ENCODE results near the gene WDFY3. TPM values are rescaled to one million over a fixed set of nuclear protein-coding genes. Genes with fewer than 3 reads are reported as not detected.

The WDFY3 gene
- polyA plus RNA-seq, 1 of the 3 experiments (the other 2 are of a cell fraction), result 13.8 TPM

- H3K27ac ChIP-seq (ENCODE audit: low read depth in 2 of 2, low read length in 1 of 2), result no peak overlapping the region
- H2AFZ ChIP-seq (ENCODE audit: low read depth), result no peak overlapping the region
- no peaks in the 10 kb centered on the region for H3K27me3 ChIP-seq (ENCODE audit: insufficient read depth)
- peaks cover 0 to 2% of the 10 kb centered on the region in 2 experiments; a peak in 2 of 4 replicates for H3K4me1 ChIP-seq (ENCODE audit: control insufficient read depth in 1 of 2, insufficient read depth in 2 of 2, low read depth in 1 of 2, low read length in 1 of 2)
- no peak for TF ChIP-seq RFX5 (IDR thresholded peaks at IDR 0.05; ENCODE audit: low read length)
- no peak for TF ChIP-seq RCOR1 (IDR thresholded peaks at IDR 0.05; ENCODE audit: low read length)
- no peak for TF ChIP-seq USF1 (IDR thresholded peaks at IDR 0.05; ENCODE audit: borderline replicate concordance, low read depth)
- TF ChIP-seq, protein P1, sequence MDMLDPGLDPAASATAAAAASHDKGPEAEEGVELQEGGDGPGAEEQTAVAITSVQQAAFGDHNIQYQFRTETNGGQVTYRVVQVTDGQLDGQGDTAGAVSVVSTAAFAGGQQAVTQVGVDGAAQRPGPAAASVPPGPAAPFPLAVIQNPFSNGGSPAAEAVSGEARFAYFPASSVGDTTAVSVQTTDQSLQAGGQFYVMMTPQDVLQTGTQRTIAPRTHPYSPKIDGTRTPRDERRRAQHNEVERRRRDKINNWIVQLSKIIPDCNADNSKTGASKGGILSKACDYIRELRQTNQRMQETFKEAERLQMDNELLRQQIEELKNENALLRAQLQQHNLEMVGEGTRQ (IDR thresholded peaks at IDR 0.05; ENCODE audit: borderline replicate concordance, low read depth, low read length), result no peak
- TF ChIP-seq, protein P2, sequence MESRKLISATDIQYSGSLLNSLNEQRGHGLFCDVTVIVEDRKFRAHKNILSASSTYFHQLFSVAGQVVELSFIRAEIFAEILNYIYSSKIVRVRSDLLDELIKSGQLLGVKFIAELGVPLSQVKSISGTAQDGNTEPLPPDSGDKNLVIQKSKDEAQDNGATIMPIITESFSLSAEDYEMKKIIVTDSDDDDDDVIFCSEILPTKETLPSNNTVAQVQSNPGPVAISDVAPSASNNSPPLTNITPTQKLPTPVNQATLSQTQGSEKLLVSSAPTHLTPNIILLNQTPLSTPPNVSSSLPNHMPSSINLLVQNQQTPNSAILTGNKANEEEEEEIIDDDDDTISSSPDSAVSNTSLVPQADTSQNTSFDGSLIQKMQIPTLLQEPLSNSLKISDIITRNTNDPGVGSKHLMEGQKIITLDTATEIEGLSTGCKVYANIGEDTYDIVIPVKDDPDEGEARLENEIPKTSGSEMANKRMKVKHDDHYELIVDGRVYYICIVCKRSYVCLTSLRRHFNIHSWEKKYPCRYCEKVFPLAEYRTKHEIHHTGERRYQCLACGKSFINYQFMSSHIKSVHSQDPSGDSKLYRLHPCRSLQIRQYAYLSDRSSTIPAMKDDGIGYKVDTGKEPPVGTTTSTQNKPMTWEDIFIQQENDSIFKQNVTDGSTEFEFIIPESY (IDR thresholded peaks at IDR 0.05; ENCODE audit: borderline replicate concordance, low read depth), result no peak
- no peak for TF ChIP-seq GATA2 (CRISPR knock-in tag; IDR thresholded peaks at IDR 0.05)
- no peak for TF ChIP-seq TCF12 (IDR thresholded peaks at IDR 0.05)
- TF ChIP-seq FOXJ3 (CRISPR knock-in tag; IDR thresholded peaks at IDR 0.05), result no peak
- no peak for TF ChIP-seq ELF1 (IDR thresholded peaks at IDR 0.05)
- TF ChIP-seq MEF2A (IDR thresholded peaks at IDR 0.05; ENCODE audit: borderline replicate concordance, low read depth), result no peak
- TF ChIP-seq, protein P3, sequence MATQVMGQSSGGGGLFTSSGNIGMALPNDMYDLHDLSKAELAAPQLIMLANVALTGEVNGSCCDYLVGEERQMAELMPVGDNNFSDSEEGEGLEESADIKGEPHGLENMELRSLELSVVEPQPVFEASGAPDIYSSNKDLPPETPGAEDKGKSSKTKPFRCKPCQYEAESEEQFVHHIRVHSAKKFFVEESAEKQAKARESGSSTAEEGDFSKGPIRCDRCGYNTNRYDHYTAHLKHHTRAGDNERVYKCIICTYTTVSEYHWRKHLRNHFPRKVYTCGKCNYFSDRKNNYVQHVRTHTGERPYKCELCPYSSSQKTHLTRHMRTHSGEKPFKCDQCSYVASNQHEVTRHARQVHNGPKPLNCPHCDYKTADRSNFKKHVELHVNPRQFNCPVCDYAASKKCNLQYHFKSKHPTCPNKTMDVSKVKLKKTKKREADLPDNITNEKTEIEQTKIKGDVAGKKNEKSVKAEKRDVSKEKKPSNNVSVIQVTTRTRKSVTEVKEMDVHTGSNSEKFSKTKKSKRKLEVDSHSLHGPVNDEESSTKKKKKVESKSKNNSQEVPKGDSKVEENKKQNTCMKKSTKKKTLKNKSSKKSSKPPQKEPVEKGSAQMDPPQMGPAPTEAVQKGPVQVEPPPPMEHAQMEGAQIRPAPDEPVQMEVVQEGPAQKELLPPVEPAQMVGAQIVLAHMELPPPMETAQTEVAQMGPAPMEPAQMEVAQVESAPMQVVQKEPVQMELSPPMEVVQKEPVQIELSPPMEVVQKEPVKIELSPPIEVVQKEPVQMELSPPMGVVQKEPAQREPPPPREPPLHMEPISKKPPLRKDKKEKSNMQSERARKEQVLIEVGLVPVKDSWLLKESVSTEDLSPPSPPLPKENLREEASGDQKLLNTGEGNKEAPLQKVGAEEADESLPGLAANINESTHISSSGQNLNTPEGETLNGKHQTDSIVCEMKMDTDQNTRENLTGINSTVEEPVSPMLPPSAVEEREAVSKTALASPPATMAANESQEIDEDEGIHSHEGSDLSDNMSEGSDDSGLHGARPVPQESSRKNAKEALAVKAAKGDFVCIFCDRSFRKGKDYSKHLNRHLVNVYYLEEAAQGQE (IDR thresholded peaks at IDR 0.05; ENCODE audit: low read depth, low read length), result no peak
- TF ChIP-seq IRF3 (IDR thresholded peaks at IDR 0.05; ENCODE audit: low read depth, low read length), result no peak
- ChIA-PET POLR2A (no interaction called here), CTCF (interaction anchor here (0.8 kb wide), 1 partner anchor 15 kb away, joined by 3 read pairs; no protein-coding TSS in a partner anchor)
- H3F3A ChIP-seq (replicated peaks; ENCODE audit: insufficient read depth), result no peaks in the 10 kb centered on the region
- H3K4me2 ChIP-seq, result no peak overlapping the region
- no peak for DNase-seq
- H3K9me3 ChIP-seq, result no peaks in the 10 kb centered on the region
- 97% methylated on average over 1 of the region's 1 CpG for WGBS (ENCODE audit: low lambda C conversion rate)
- H3K9me2 ChIP-seq, result no peaks in the 10 kb centered on the region
- H3K36me3 ChIP-seq (replicated peaks in 1 of 2; ENCODE audit: control insufficient read depth in 1 of 2, insufficient read depth in 2 of 2, low read length in 1 of 2), result peaks cover 13 to 14% of the 10 kb centered on the region in 2 experiments
- H3K79me2 ChIP-seq (ENCODE audit: insufficient read depth), result peaks cover 21% of the 10 kb centered on the region
- no peak overlapping the region for H3K9ac ChIP-seq
- H3K4me3 ChIP-seq (ENCODE audit: low read depth in 2 of 2, low read length in 1 of 2), result no peak overlapping the region
- no peaks in the 10 kb centered on the region; the same call in 1 of the 2 replicates for H4K20me1 ChIP-seq (ENCODE audit: insufficient read depth)
Observed at GRCh38 chr4:84857296-84857695, 109.2 kb downstream of the WDFY3 start.

All from SK-N-SH (cell line).